ENCODE results near the gene FAM107B. TPM values are rescaled to one million over a fixed set of nuclear protein-coding genes. Genes with fewer than 3 reads are reported as not detected.
"Not testable (repeated sequence)": the region's sequence is repeated elsewhere in the genome, so short reads cannot be mapped to it uniquely, and the experiment has no call there.

FAM107B gene
- total RNA-seq, 2 experiments from 2014 or later, result 140 to 142 TPM

GRCh38 chr10:14698111-14698828, 76.4 kb downstream of the FAM107B start:
- POLR2A ChIA-PET, result no interaction called here
- CTCF ChIA-PET, result interaction anchor here (1.1 kb wide), 1 partner anchor 19 kb away, joined by 3 read pairs; no protein-coding TSS in a partner anchor

GRCh38 chr10:14697281-14697680, 77.4 kb downstream of the FAM107B start:
- POLR2A ChIA-PET, result no interaction called here
- CTCF ChIA-PET, result interaction anchor here (1.1 kb wide), 1 partner anchor 20 kb away, joined by 3 read pairs; no protein-coding TSS in a partner anchor

- ChIA-PET POLR2A (no interaction called here), CTCF (interaction anchor here (1.1 kb wide), 1 partner anchor 21 kb away, joined by 3 read pairs; no protein-coding TSS in a partner anchor)
These were observed 77.9 kb downstream of the FAM107B start for GRCh38 chr10:14696821-14697220.

DNA sequence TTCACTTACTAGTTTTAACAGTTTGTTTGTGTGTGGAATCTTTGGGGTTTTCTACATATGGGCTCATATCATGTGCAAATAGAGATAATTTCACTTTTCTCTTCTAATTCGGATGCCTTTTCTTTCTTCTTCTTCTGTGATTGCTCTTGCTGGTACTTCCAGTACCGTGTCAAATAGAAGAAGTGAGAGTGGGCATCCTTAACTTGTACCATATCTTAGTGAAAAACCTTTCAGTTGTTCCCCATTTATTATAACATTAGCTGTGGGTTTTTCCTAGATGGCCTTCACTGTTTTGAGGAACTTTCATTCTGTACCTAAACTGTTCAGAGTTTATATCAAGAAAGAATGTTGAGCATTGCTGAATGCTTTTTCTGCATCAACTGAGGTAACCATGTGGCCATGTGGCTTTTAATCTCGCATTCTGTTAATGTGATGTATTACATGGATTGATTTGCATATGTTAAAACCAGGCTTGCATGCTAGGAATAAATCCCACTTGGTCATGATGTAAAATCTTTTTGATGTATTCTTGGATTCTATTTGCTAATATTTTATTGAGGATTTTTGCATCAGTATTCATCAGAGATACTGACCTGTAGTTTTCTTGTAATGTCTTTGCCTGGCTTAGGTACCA, 78.7 kb downstream of the FAM107B start:
- ChIA-PET POLR2A (no interaction called here), CTCF (no interaction called here)

- POLR2A ChIA-PET, result no interaction called here
- CTCF ChIA-PET, result no interaction called here
These were observed 80.8 kb downstream of the FAM107B start for GRCh38 chr10:14693891-14694290.

DNA sequence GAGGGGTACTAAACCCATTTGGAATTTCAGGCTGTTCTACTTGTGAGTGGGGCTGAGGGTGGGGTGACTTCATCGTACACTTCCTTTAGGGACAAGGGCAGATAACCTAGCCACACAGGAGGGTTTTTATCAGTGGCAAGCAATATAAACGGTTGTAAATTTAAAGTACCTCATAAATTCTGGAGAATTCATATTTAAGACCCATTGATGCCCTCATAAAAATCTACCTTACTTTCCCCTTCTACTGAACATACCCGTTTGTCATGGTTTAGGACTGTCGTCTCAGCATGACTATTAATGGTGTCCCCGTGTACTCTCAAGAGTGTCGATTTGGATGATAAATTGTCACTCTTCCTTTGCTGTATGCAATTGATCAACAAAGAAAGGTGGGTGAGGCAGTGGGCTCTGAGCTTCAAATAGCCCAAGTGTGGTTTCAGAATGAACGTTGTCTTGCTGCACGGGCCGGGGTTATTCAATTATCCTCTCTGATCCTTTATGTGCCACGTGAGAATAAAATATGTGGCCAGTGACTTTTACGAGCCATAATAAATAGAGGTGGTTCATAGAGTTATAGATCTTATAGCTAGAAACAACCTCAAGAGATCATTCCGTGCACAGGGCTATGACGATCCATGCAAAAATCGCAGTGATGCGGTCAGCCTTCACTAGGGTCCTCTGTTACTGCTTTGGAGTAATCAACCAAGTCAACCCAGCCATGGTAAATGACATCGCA, 82.2 kb downstream of the FAM107B start:
- CTCF ChIA-PET, result interaction anchor here (0.7 kb wide), 1 partner anchor 1365 kb away, joined by 3 read pairs; no protein-coding TSS in a partner anchor
- POLR2A ChIA-PET, result no interaction called here

DNA sequence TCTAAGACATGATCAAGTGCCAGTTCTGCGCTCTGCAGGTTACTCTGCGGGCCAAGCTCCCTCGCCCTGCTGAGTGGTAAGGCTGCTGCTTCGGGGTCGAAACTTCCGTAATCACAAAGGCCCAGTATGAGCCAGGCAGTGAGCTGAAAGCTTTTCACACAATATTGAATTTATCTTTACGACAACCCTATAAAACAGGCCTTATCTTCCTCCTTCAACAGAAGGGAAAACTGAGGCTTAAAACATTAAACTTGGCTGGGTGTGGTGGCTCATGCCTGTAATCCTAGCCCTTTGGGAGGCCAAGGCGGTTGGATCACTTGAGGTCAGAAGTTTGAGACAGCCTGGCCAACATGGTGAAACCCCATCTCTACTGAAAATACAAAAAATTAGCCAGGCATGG, 83.3 kb downstream of the FAM107B start:
- CTCF ChIA-PET, result no interaction called here
- POLR2A ChIA-PET, result no interaction called here

DNA sequence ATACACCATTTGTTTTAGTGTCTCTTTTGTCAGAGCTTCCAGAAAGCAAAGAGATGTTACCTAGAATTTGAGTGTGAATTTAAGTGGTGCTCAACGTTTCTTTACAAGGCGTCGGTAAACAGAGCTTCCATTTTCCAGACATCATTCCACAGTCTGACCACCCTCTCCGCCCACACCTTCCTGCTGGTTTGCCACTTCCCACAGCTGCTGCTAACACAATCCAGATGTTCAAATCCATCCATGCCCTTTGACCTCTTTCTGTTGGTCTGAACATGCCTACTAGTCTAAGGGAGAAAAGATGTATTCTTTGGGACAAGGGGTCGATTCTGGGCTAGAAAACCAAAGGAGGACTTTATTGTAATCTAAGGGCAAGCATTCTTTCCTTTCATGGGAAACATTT, 86.1 kb downstream of the FAM107B start:
- POLR2A ChIA-PET, result no interaction called here
- CTCF ChIA-PET, result interaction anchor here (0.7 to 0.8 kb wide), 2 partner anchors 149 to 163 kb away, joined by 3 read pairs; partner anchors contain the start of genes CDNF, HSPA14 and MSANTD7

- CTCF ChIA-PET, result interaction anchor here (0.8 kb wide), 1 partner anchor 150 kb away, joined by 3 read pairs; the partner anchor contains the start of genes CDNF, HSPA14 and MSANTD7
- POLR2A ChIA-PET, result not testable (repeated sequence)
These were observed 86.5 kb downstream of the FAM107B start for GRCh38 chr10:14688189-14688588.

DNA sequence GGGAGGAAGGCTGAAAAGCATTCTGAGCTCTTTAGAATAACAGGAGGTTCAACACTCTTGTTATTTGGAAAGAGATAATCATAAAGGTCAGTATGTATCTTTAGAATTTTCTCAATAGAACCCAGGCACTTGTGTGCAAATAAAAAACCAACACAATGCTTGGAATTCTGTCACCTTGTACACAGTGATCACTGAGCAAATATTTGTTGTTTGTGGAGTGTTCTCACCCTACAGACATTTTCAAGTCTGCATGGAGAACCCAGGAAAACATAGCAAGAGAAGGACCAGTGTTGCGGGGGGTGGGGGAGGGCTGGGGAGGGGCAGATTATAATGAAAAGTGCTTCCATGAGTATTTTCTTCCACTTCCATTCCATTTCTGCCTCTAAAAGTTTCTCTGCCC, 87.4 kb downstream of the FAM107B start:
- POLR2A ChIA-PET, result no interaction called here
- CTCF ChIA-PET, result no interaction called here

DNA sequence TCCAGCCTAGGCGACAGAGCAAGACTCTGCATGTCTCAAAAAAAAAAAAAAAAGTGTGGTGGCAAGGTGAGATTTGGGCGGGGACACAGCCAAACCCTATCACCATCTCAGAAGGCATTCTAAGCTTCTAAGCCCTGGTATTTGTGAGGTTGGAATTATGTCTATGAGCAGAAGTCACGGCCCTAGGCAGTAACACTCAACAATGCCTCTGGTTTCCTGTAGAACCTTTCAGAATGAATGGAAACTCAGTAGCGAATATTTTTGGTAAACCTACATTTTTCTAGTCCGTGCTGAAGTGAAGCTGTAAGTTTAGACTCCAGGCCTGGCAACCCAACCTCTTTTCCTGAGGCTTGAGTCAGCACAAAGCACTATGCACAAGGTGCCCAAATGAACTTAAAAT, 88.3 kb downstream of the FAM107B start:
- ChIA-PET CTCF (interaction anchor here (0.7 kb wide), 2 partner anchors 67 to 343 kb away, joined by 3 read pairs; no protein-coding TSS in a partner anchor), POLR2A (no interaction called here)

GRCh38 chr10:14684354-14684753, 90.3 kb downstream of the FAM107B start:
- ChIA-PET CTCF (no interaction called here), POLR2A (no interaction called here)

GRCh38 chr10:14683256-14683655, 91.4 kb downstream of the FAM107B start:
- POLR2A ChIA-PET, result no interaction called here
- CTCF ChIA-PET, result no interaction called here

GRCh38 chr10:14681802-14682201, 92.9 kb downstream of the FAM107B start:
- CTCF ChIA-PET, result no interaction called here
- POLR2A ChIA-PET, result no interaction called here

GRCh38 chr10:14681305-14681704, 93.4 kb downstream of the FAM107B start:
- POLR2A ChIA-PET, result no interaction called here
- CTCF ChIA-PET, result no interaction called here

DNA sequence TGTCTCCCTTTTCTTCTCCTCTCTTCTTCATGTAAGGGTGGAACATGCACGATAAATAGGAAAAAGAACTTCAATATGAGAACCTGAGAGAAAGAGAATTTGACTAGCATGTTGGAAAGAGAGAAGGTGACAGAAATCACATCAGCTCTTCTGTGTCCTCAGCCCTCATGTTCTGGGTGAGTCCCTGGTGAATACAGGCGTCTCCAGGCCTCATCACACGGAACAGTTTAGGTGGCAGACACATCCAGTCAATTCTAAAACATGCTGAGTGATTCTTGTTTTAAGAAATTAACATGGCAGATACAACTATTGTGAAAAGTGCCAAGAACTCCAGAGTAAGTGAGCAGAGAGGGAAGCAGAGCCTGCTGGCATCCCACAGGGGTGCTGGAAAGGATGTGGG, 96.1 kb downstream of the FAM107B start:
- CTCF ChIA-PET, result no interaction called here
- POLR2A ChIA-PET, result no interaction called here

DNA sequence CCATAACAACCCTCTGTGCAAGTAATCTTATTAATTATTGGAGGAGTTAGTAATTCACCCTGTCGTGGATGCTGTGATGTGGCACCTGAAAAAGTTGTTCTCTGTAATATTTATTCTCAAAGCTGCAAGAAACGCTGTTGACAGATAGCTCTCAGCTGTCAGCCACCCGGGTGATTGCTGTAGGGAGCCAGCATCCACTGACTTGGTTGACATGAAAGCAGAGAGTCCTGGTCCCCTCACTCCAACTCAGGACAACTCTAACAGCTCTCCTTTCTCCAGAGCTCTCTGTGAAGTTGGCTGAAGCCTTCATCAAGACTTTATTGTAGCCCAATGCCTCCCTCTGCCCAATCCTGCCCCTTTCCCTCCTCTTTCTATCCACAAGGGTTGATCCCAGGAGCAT, 98.0 kb downstream of the FAM107B start:
- ChIA-PET POLR2A (no interaction called here), CTCF (no interaction called here)

GRCh38 chr10:14674376-14675050, 100.2 kb downstream of the FAM107B start:
- CTCF ChIA-PET, result no interaction called here
- POLR2A ChIA-PET, result no interaction called here

- ChIA-PET POLR2A (no interaction called here), CTCF (no interaction called here)
These were observed 101.4 kb downstream of the FAM107B start for GRCh38 chr10:14673189-14673861.

GRCh38 chr10:14671386-14671831, 103.3 kb downstream of the FAM107B start:
- CTCF ChIA-PET, result no interaction called here

More at GRCh38 chr10:14671386-14671831, 103.3 kb downstream of the FAM107B start:
- POLR2A ChIA-PET, result interaction anchor here (0.7 kb wide), 1 partner anchor 67 kb away, joined by 3 read pairs; no protein-coding TSS in a partner anchor
